T-helper 22 cell (primary cell): Measurements from ENCODE around the gene CUX1.
"Not testable (repeated sequence)": the region's sequence is repeated elsewhere in the genome, so short reads cannot be mapped to it uniquely, and the experiment has no call there.

ENCODE experiments used
- DNase-seq: peaks from one replicate; pipeline ENCODE4 v3.0.0-alpha.2; 2020; ENCODE audit warnings: low read depth

Gene CUX1

GRCh38 chr7:101803203-101804087, 14.0 kb upstream of the CUX1 start:
- no peak for DNase-seq

- no peak for DNase-seq
Measured at GRCh38 chr7:101804088-101804963, 13.1 kb upstream of the CUX1 start.

- no peak for DNase-seq
Measured at GRCh38 chr7:101804967-101805366, 12.5 kb upstream of the CUX1 start.

GRCh38 chr7:101812595-101812994, 4.8 kb upstream of the CUX1 start:
- no peak for DNase-seq

GRCh38 chr7:101813402-101814019, 3.9 kb upstream of the CUX1 start:
- DNase-seq = no peak

GRCh38 chr7:101814081-101814990, 3.1 kb upstream of the CUX1 start:
- DNase-seq = peak; percentile 45

- DNase-seq = peak; percentile 36
Measured at GRCh38 chr7:101814991-101815825, 2.2 kb upstream of the CUX1 start.

GRCh38 chr7:101815826-101816594, 1.4 kb upstream of the CUX1 start:
- DNase-seq = peak; percentile 54

- DNase-seq = no peak
Measured at GRCh38 chr7:101816595-101817470, 593 bp upstream of the CUX1 start.

GRCh38 chr7:101818287-101819071, 1.1 kb downstream of the CUX1 start:
- DNase-seq = no peak

GRCh38 chr7:101819183-101819582, 1.8 kb downstream of the CUX1 start:
- DNase-seq = no peak

GRCh38 chr7:101819913-101820522, 2.6 kb downstream of the CUX1 start:
- DNase-seq = no peak

GRCh38 chr7:101820703-101821102, 3.3 kb downstream of the CUX1 start:
- no peak for DNase-seq

- not testable (repeated sequence) for DNase-seq
Measured at GRCh38 chr7:101822632-101823031, 5.2 kb downstream of the CUX1 start.

- DNase-seq = no peak
Measured at GRCh38 chr7:101823096-101823495, 5.7 kb downstream of the CUX1 start.

GRCh38 chr7:101823596-101823995, 6.2 kb downstream of the CUX1 start:
- DNase-seq = no peak

- no peak for DNase-seq
Measured at GRCh38 chr7:101824440-101824839, 7.0 kb downstream of the CUX1 start.
